Lung (tissue), 12 donors: ENCODE measurements around the gene GJB2. TPM values are rescaled to one million over a fixed set of nuclear protein-coding genes. Genes with fewer than 3 reads are reported as not detected.

ENCODE experiments used
- ATAC-seq: fragments of 200-7000 bp; cut with Tn5 transposase; one replicate; pipeline ENCODE4 v1.9.1; 2020; ENCODE audit warnings: moderate number of reproducible peaks; ENCODE audit not compliant: insufficient read depth, low FRiP score
- DNase-seq, 3 donors: peaks; one replicate each; pipeline ENCODE4 v3.0.0-alpha.2; 2013 to 2017
- H3K27ac ChIP-seq, 2 donors: one replicate each; pipeline ENCODE4 v1.5.1; 2013; ENCODE audit warnings: mild to moderate bottlenecking in 2 of 2, moderate library complexity in 2 of 2, control low read depth in 1 of 2, inconsistent platforms in 1 of 2, low read depth in 1 of 2, low read length in 1 of 2
- H3K27me3 ChIP-seq, 3 donors: one replicate each; pipeline ENCODE4 v1.5.1; 2013; ENCODE audit warnings: low read length in 2 of 3; ENCODE audit not compliant: control insufficient read depth in 3 of 3, insufficient read depth in 3 of 3
- H3K36me3 ChIP-seq, 4 donors: one replicate each; pipeline ENCODE4 v1.5.1; 2013; ENCODE audit warnings: low read length in 4 of 4, mild to moderate bottlenecking in 1 of 4, moderate library complexity in 1 of 4; ENCODE audit not compliant: control insufficient read depth in 4 of 4, insufficient read depth in 4 of 4
- H3K4me1 ChIP-seq, 5 donors: one replicate each; pipeline ENCODE4 v1.5.1; 2013; ENCODE audit warnings: low read length in 5 of 5, mild to moderate bottlenecking in 2 of 5, moderate library complexity in 1 of 5; ENCODE audit not compliant: control insufficient read depth in 5 of 5, insufficient read depth in 5 of 5
- H3K4me3 ChIP-seq: one replicate; pipeline ENCODE4 v1.5.1; 2013; ENCODE audit warnings: mild to moderate bottlenecking, control low read depth, moderate library complexity
- H3K9ac ChIP-seq, 2 donors: one replicate each; pipeline ENCODE4 v1.5.1; 2013; ENCODE audit warnings: low read length in 2 of 2, control low read depth in 1 of 2; ENCODE audit not compliant: insufficient read depth in 1 of 2
- H3K9me3 ChIP-seq, 4 donors: one replicate each; pipeline ENCODE4 v1.5.1; 2013; ENCODE audit warnings: low read length in 3 of 4, mild to moderate bottlenecking in 1 of 4, moderate library complexity in 1 of 4; ENCODE audit not compliant: control insufficient read depth in 4 of 4, insufficient read depth in 3 of 4
- WGBS, 2 donors: extraction: QIAGEN DNeasy Blood & Tissue Kit; methylation state at CpG; one replicate each; pipeline ENCODE4 v1.1.7; 2013; 5-methylcytosine and 5-hydroxymethylcytosine counted together
- polyA plus RNA-seq, 2 donors: library from polyadenylated mRNA; stranded (reverse); fragments of 200-250 nt; gene quantifications; one replicate each; pipeline ENCODE4 v1.2.1, GENCODE V29; 2013
- total RNA-seq, 2 donors: library from RNA; depleted of rRNA in 1 of 2; stranded (reverse); fragments of >200 nt in 1 of 2; gene quantifications; one replicate each; pipeline ENCODE4 v1.2.1, GENCODE V29; 2014 to 2021
- TF ChIP-seq, protein P1 (sequence below): IDR thresholded peaks from 2 replicates; pipeline ENCODE4 v1.5.1; 2012; ENCODE audit warnings: mild to moderate bottlenecking; ENCODE audit errors: control extremely low read depth, extremely low read depth
- donor health status: control.
- donor health status: control.
- donor health status: Bipolar disorder and iron deficiency.
- donor health status: healthy.
- donor health status: DM: yes; HTN: yes; CAD: no.

The GJB2 gene
- total and polyA plus RNA-seq, 4 donors = 0.71 to 7.2 (median 1.5) TPM

DNA sequence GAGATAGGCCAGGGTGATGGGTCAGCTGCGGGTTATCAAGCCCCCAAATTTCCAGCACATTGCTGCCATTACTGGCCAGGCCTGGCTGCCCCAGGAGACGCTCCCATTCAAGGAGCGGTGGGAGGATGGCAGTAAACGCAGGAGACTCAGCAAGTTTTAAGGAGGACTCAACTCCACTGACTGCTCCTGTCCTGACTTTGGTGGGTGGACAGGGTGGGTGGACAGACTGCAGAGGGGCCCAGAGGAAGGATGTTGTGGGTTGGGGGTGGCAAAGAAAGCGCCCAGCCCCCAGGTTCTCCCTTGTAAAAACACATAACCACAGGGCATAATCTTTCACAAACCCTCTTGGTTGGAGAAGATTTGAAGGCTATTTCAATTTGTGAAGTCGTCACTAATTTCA is 35.0 kb upstream of the GJB2 start:
- WGBS, 2 donors = 60 to 62% methylated on average over 6 of the region's 6 CpGs
- Histone ChIP-seq H3K4me3 (no peak overlapping the region), H3K27ac (no peak overlapping the region), H3K36me3 (no peaks in the 10 kb centered on the region), H3K9ac (no peak overlapping the region), H3K4me1 (peaks cover 0 to 11% (median 0%) of the 10 kb centered on the region in 5 donors), H3K9me3 (peaks cover 0 to 2% (median 0%) of the 10 kb centered on the region in 4 donors), H3K27me3 (peaks cover 3 to 30% (median 27%) of the 10 kb centered on the region in 3 donors)
- TF ChIP-seq, protein P1, sequence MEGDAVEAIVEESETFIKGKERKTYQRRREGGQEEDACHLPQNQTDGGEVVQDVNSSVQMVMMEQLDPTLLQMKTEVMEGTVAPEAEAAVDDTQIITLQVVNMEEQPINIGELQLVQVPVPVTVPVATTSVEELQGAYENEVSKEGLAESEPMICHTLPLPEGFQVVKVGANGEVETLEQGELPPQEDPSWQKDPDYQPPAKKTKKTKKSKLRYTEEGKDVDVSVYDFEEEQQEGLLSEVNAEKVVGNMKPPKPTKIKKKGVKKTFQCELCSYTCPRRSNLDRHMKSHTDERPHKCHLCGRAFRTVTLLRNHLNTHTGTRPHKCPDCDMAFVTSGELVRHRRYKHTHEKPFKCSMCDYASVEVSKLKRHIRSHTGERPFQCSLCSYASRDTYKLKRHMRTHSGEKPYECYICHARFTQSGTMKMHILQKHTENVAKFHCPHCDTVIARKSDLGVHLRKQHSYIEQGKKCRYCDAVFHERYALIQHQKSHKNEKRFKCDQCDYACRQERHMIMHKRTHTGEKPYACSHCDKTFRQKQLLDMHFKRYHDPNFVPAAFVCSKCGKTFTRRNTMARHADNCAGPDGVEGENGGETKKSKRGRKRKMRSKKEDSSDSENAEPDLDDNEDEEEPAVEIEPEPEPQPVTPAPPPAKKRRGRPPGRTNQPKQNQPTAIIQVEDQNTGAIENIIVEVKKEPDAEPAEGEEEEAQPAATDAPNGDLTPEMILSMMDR = no peak
- no peak for DNase-seq
- no peak for ATAC-seq

DNA sequence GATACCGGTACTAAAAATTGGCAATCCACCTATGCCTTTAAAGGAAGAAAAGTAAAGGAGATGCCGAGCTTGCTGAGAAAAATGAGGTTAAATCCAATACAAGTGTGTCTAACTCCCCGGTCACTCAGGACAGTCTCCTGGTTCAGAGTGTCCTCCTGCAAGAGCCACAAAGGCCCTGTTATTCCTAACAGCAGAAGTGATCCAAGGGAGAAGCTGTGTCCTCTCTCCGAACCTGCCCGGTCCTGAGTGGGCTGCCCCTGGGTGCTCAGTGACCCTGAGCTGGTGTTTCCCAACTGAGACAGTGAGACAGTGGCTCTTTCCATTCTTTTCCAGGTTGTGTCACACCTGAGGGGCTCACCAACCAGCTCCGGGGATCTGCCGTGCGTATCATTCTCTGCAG is 34.5 kb upstream of the GJB2 start:
- TF ChIP-seq, protein P1 = no peak
- 91 to 92% methylated on average over 8 of the region's 8 CpGs for WGBS, 2 donors
- H3K27me3 ChIP-seq = peaks cover 3 to 25% (median 25%) of the 10 kb centered on the region in 3 donors

DNA sequence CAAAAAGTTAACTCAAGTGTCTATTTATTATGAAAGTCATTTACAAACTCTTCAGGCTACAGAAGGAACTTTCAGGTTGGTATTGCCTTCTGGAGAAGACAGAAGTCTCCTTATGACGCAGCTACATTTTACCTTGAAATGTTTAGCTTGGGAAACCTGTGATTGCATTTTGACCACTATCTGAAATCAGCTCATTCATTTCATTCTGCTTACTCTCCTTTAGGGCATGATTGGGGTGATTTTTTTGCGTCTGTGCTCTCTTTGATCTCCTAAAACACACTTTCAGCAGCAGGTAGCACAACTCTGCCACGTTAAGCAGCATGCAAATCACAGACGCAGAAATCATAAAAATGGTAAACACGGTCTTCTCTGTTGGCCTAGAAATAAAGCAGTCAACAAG is 29.8 kb upstream of the GJB2 start:
- no peak for DNase-seq
- Histone ChIP-seq H3K27ac (no peak overlapping the region), H3K4me1 (peaks cover 0 to 1% (median 0%) of the 10 kb centered on the region in 5 donors), H3K9ac (no peak overlapping the region), H3K4me3 (no peak overlapping the region), H3K9me3 (peaks cover 0 to 4% (median 0%) of the 10 kb centered on the region in 4 donors), H3K36me3 (no peaks in the 10 kb centered on the region), H3K27me3 (peaks cover 0 to 8% (median 3%) of the 10 kb centered on the region in 3 donors)
- 67 to 79% methylated on average over 5 of the region's 5 CpGs for WGBS, 2 donors
- no peak for ATAC-seq
- TF ChIP-seq, protein P1 = no peak

More for the DNA sequence above, 34.5 kb upstream of the GJB2 start:
- ATAC-seq (no peak), DNase-seq (no peak)
- Histone ChIP-seq H3K27ac (no peak overlapping the region), H3K36me3 (no peaks in the 10 kb centered on the region), H3K4me1 (peaks cover 0 to 11% (median 0%) of the 10 kb centered on the region in 5 donors), H3K4me3 (no peak overlapping the region), H3K9ac (no peak overlapping the region), H3K9me3 (peaks cover 0 to 2% (median 0%) of the 10 kb centered on the region in 4 donors)

DNA sequence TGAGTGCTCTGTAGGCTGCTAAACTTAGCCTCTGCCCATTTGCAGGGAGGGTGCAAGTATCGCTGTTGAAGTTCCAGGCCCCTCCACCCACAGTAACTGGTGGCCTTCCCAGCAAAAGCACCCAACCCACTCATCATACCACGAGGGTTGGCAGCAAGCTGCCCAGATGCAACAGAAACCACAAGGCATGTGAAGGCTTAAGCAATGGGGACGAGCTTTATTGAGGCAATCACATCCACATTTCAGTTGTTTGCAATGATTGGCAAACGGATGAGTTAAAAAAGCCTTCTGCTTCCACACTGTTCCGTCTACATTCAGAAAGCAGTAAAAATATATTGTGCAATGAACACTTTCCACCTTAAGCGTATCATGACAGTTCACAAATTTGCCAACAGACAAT is 29.0 kb upstream of the GJB2 start:
- H3K4me3 ChIP-seq = no peak overlapping the region
- H3K36me3 ChIP-seq = no peaks in the 10 kb centered on the region
- H3K27ac ChIP-seq = no peak overlapping the region
- no peak overlapping the region for H3K9ac ChIP-seq
- TF ChIP-seq, protein P1 = no peak
- peaks cover 0 to 8% (median 3%) of the 10 kb centered on the region in 3 donors for H3K27me3 ChIP-seq
- no peak for ATAC-seq
- H3K4me1 ChIP-seq = peaks cover 0 to 1% (median 0%) of the 10 kb centered on the region in 5 donors
- no peak for DNase-seq
- peaks cover 0 to 4% (median 0%) of the 10 kb centered on the region in 4 donors for H3K9me3 ChIP-seq
- 23 to 62% methylated on average over 6 of the region's 6 CpGs for WGBS, 2 donors
